Astrocyte (in vitro differentiated cells and primary cell): Measurements from ENCODE around the gene FUCA1. TPM values are rescaled to one million over a fixed set of nuclear protein-coding genes. Genes with fewer than 3 reads are reported as not detected.

Experiments
- DNase-seq: peaks from one replicate; pipeline ENCODE4 v3.0.0-alpha.2; 2010; ENCODE audit warnings: low read depth
- FAIRE-seq: peaks from 2 replicates; lab custom pipeline; 2011; peaks lifted over from hg19 to GRCh38; lab: Jason Lieb, UNC
- H2AFZ ChIP-seq: 2 replicates; pipeline ENCODE4 v1.6.0; 2012; ENCODE audit warnings: low read depth, low read length, inconsistent platforms
- H3K27ac ChIP-seq: 2 replicates; pipeline ENCODE4 v1.5.1; 2011; ENCODE audit warnings: low read depth, low read length, inconsistent platforms
- H3K27me3 ChIP-seq: 2 replicates; pipeline ENCODE4 v1.6.0; 2011; ENCODE audit warnings: low read length, inconsistent platforms; ENCODE audit not compliant: insufficient read depth
- H3K36me3 ChIP-seq: 2 replicates; pipeline ENCODE4 v1.5.1; 2011; ENCODE audit warnings: low read length, inconsistent platforms; ENCODE audit not compliant: insufficient read depth
- H3K4me1 ChIP-seq: 2 replicates; pipeline ENCODE4 v1.5.1; 2011; ENCODE audit warnings: low read length, inconsistent platforms; ENCODE audit not compliant: insufficient read depth
- H3K4me2 ChIP-seq: 2 replicates; pipeline ENCODE4 v1.6.0; 2012; ENCODE audit warnings: low read length, inconsistent platforms
- H3K4me3 ChIP-seq: 2 replicates; pipeline ENCODE4 v1.5.1; 2011; ENCODE audit warnings: low read depth, mild to moderate bottlenecking, low read length, inconsistent platforms; ENCODE audit not compliant: insufficient read depth
- H3K79me2 ChIP-seq: 2 replicates; pipeline ENCODE4 v1.6.0; 2012; ENCODE audit warnings: mild to moderate bottlenecking, low read length, inconsistent platforms; ENCODE audit not compliant: insufficient read depth
- H3K9ac ChIP-seq: 2 replicates; pipeline ENCODE4 v1.6.0; 2012; ENCODE audit warnings: mild to moderate bottlenecking, low read length, inconsistent platforms
- H3K9me3 ChIP-seq: 2 replicates; pipeline ENCODE4 v1.5.1; 2012; ENCODE audit warnings: low read depth, mild to moderate bottlenecking, low read length, inconsistent platforms; ENCODE audit not compliant: insufficient read depth
- H4K20me1 ChIP-seq: 2 replicates; pipeline ENCODE4 v1.6.0; 2012; ENCODE audit warnings: low read length, inconsistent platforms; ENCODE audit not compliant: insufficient read depth
- H3K27ac Mint-ChIP-seq: one replicate; pipeline ENCODE4 v1.8.0; 2021; ENCODE audit warnings: mild to moderate bottlenecking, mixed read lengths; ENCODE audit not compliant: unreplicated experiment
- H3K27me3 Mint-ChIP-seq: one replicate; pipeline ENCODE4 v1.8.0; 2021; ENCODE audit warnings: low read depth, mixed read lengths; ENCODE audit not compliant: unreplicated experiment
- H3K36me3 Mint-ChIP-seq: one replicate; pipeline ENCODE4 v1.8.0; 2021; ENCODE audit warnings: low read depth, mixed read lengths; ENCODE audit not compliant: unreplicated experiment
- H3K4me1 Mint-ChIP-seq: one replicate; pipeline ENCODE4 v1.8.0; 2021; ENCODE audit warnings: low read depth, mixed read lengths; ENCODE audit not compliant: unreplicated experiment
- H3K4me3 Mint-ChIP-seq: one replicate; pipeline ENCODE4 v1.8.0; 2021; ENCODE audit warnings: mild to moderate bottlenecking, moderate library complexity, mixed read lengths; ENCODE audit not compliant: unreplicated experiment
- H3K9me3 Mint-ChIP-seq: one replicate; pipeline ENCODE4 v1.8.0; 2021; ENCODE audit warnings: mild to moderate bottlenecking, mixed read lengths; ENCODE audit not compliant: unreplicated experiment
- EZH2 ChIP-seq: IDR thresholded peaks from 2 replicates; pipeline ENCODE4 v1.6.1; 2012; ENCODE audit warnings: mild to moderate bottlenecking, low read length, inconsistent platforms; ENCODE audit not compliant: insufficient read depth
- total RNA-seq: library from RNA; stranded (reverse); gene quantifications from 2 replicates; pipeline ENCODE4 v1.2.1, GENCODE V29; 2021
- TF ChIP-seq, protein P1 (sequence below): IDR thresholded peaks from 2 replicates; pipeline ENCODE4 v1.5.1; 2011; ENCODE audit warnings: low read depth, mild to moderate bottlenecking, inconsistent platforms, low read length, moderate library complexity; ENCODE audit not compliant: insufficient read depth

FUCA1 gene
- total RNA-seq, 1 donor from 2014 or later: 10.4 TPM

- Histone ChIP-seq H3K9me3 (no peaks in the 10 kb centered on the region), H3K79me2 (no peaks in the 10 kb centered on the region), H3K4me3 (no peak overlapping the region), H2AFZ (no peak overlapping the region), H3K27me3 (no peaks in the 10 kb centered on the region), H3K9ac (no peak overlapping the region), H3K4me1 (no peaks in the 10 kb centered on the region), H3K27ac (no peak overlapping the region), H3K4me2 (no peak overlapping the region), H4K20me1 (no peaks in the 10 kb centered on the region), H3K36me3 (no peaks in the 10 kb centered on the region)
- no peaks in the 10 kb centered on the region for H3K36me3 Mint-ChIP-seq
- FAIRE-seq (no peak), DNase-seq (no peak)
- H3K27ac Mint-ChIP-seq: no peak overlapping the region
- H3K9me3 Mint-ChIP-seq: no peaks in the 10 kb centered on the region
- TF ChIP-seq, protein P1, sequence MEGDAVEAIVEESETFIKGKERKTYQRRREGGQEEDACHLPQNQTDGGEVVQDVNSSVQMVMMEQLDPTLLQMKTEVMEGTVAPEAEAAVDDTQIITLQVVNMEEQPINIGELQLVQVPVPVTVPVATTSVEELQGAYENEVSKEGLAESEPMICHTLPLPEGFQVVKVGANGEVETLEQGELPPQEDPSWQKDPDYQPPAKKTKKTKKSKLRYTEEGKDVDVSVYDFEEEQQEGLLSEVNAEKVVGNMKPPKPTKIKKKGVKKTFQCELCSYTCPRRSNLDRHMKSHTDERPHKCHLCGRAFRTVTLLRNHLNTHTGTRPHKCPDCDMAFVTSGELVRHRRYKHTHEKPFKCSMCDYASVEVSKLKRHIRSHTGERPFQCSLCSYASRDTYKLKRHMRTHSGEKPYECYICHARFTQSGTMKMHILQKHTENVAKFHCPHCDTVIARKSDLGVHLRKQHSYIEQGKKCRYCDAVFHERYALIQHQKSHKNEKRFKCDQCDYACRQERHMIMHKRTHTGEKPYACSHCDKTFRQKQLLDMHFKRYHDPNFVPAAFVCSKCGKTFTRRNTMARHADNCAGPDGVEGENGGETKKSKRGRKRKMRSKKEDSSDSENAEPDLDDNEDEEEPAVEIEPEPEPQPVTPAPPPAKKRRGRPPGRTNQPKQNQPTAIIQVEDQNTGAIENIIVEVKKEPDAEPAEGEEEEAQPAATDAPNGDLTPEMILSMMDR: no peak
- TF ChIP-seq EZH2: no peak
- no peaks in the 10 kb centered on the region for H3K4me1 Mint-ChIP-seq
- H3K27me3 Mint-ChIP-seq: peaks cover 8% of the 10 kb centered on the region
- H3K4me3 Mint-ChIP-seq: no peak overlapping the region
Observed at GRCh38 chr1:23915466-23915865, 47.4 kb upstream of the FUCA1 start.

DNA sequence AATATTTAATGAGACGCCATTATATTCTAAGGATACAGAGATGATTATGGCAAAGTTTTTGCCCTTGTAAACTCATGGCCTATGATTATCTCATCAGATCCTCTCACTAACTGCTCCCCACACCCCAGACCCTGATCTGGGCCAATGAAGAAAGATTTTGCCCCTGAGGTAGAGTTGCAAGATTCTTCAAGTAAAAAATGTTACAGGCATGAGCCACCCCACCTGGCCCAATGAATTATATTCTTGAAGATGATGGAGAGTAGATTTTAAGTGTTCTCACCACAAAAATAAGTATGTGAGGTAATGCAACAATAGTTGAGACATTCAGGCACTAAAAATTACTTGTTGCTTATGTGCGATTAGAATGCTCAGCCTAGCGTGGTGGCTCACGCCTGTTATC is 46.8 kb upstream of the FUCA1 start:
- Histone ChIP-seq H4K20me1 (no peaks in the 10 kb centered on the region), H2AFZ (no peak overlapping the region), H3K27ac (no peak overlapping the region), H3K27me3 (no peaks in the 10 kb centered on the region), H3K36me3 (no peaks in the 10 kb centered on the region), H3K4me1 (no peaks in the 10 kb centered on the region), H3K9me3 (no peaks in the 10 kb centered on the region), H3K9ac (no peak overlapping the region), H3K79me2 (no peaks in the 10 kb centered on the region), H3K4me2 (no peak overlapping the region), H3K4me3 (no peak overlapping the region)
- Mint-ChIP-seq H3K27ac (no peak overlapping the region), H3K4me3 (no peak overlapping the region), H3K9me3 (no peaks in the 10 kb centered on the region), H3K36me3 (no peaks in the 10 kb centered on the region), H3K27me3 (peaks cover 11% of the 10 kb centered on the region), H3K4me1 (no peaks in the 10 kb centered on the region)
- FAIRE-seq (no peak), DNase-seq (no peak)
- TF ChIP-seq EZH2: no peak
- TF ChIP-seq, protein P1: no peak

DNA sequence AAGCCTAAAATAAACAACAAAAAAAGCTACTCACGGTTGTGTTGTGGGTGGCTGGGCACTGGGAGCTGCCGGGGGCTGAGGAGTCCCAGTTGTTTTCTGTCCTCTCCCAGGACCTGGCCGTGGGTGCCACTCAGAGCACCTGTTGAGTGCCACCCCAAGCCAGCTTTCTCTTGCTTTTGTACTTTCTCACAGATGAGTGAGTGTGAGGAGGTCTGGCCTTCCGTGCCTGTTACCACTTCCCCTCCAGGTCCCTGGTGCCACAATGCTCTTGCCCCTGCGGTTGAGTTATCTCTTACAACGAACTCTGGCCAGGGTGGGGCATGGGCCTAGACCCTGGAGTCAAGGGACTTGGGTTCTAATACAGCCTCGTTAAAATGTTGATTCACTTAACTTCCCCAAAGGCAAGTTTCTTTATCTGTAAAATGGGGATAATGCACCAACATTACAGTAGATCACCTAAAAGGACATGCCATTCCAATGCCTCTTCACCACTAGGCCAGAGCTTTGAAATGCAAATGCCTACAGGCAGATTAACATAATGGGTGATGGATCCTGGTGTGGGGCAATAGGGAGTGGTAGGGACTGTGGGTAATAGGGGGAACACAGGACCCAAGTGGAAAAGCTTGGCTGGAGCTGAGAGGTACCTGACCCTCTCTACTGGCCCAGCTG is 45.3 kb upstream of the FUCA1 start, which contains the start of gene CNR2:
TSS of gene CNR2 (minus strand) at position 151 of the 669 bp plus-strand sequence. CDS start 37,745 bp downstream, outside the sequence.
- Histone ChIP-seq H3K27me3 (no peaks in the 10 kb centered on the region), H4K20me1 (no peaks in the 10 kb centered on the region), H3K36me3 (no peaks in the 10 kb centered on the region), H3K4me2 (no peak within 1 kb of the TSS), H3K27ac (no peak within 1 kb of the TSS), H3K9ac (no peak within 1 kb of the TSS), H3K79me2 (no peaks in the 10 kb centered on the region), H3K4me1 (no peaks in the 10 kb centered on the region), H3K4me3 (no peak within 1 kb of the TSS), H3K9me3 (peaks cover 9% of the 10 kb centered on the region), H2AFZ (no peak within 1 kb of the TSS)
- H3K27me3 Mint-ChIP-seq: peaks cover 17% of the 10 kb centered on the region
- DNase-seq (no peak), FAIRE-seq (no peak)
- H3K36me3 Mint-ChIP-seq: no peaks in the 10 kb centered on the region
- H3K9me3 Mint-ChIP-seq: no peaks in the 10 kb centered on the region
- no peak within 1 kb of the TSS for H3K27ac Mint-ChIP-seq
- no peak within 1 kb of the TSS for H3K4me3 Mint-ChIP-seq
- H3K4me1 Mint-ChIP-seq: no peaks in the 10 kb centered on the region
- TF ChIP-seq, protein P1: no peak
- no peak for TF ChIP-seq EZH2
